Immature natural killer cell (primary cell): ENCODE measurements around the gene ERVMER34-1. TPM values are rescaled to one million over a fixed set of nuclear protein-coding genes. Genes with fewer than 3 reads are reported as not detected.

Source experiments
- DNase-seq, 3 donors: peaks; one replicate each; pipeline ENCODE4 v3.0.0; 2022; ENCODE audit warnings: mixed read lengths in 1 of 3
- H3K27ac Mint-ChIP-seq, 6 donors: one replicate each; pipeline ENCODE4 v1.8.0; 2020; ENCODE audit warnings: mixed read lengths in 6 of 6, mild to moderate bottlenecking in 5 of 6, inconsistent platforms in 4 of 6, moderate library complexity in 3 of 6
- H3K27me3 Mint-ChIP-seq, 3 donors: one replicate each; pipeline ENCODE4 v1.8.0; 2020 to 2021; ENCODE audit warnings: low read depth in 3 of 3, mild to moderate bottlenecking in 3 of 3, mixed read lengths in 3 of 3, moderate library complexity in 3 of 3, inconsistent platforms in 1 of 3
- H3K36me3 Mint-ChIP-seq, 3 donors: one replicate each; pipeline ENCODE4 v1.8.0; 2020; ENCODE audit warnings: mixed read lengths in 3 of 3, inconsistent platforms in 2 of 3, mild to moderate bottlenecking in 2 of 3
- H3K4me1 Mint-ChIP-seq, 2 donors: one replicate each; pipeline ENCODE4 v1.8.0; 2020; ENCODE audit warnings: inconsistent platforms in 2 of 2, mild to moderate bottlenecking in 2 of 2, mixed read lengths in 2 of 2, moderate library complexity in 1 of 2
- H3K4me3 Mint-ChIP-seq, 5 donors: one replicate each; pipeline ENCODE4 v1.8.0; 2020; ENCODE audit warnings: mild to moderate bottlenecking in 5 of 5, mixed read lengths in 5 of 5, inconsistent platforms in 3 of 5, moderate library complexity in 3 of 5
- H3K9me3 Mint-ChIP-seq, 6 donors: one replicate each; pipeline ENCODE4 v1.8.0; 2020; ENCODE audit warnings: mild to moderate bottlenecking in 6 of 6, mixed read lengths in 6 of 6, inconsistent platforms in 4 of 6, moderate library complexity in 3 of 6
- polyA plus RNA-seq, 3 donors: library from polyadenylated mRNA; unstranded; fragments of 300-500 nt; fragmentation: Illumina TruSeq; gene quantifications; one replicate each; pipeline ENCODE4 v1.2.3, GENCODE V29; 2021

Gene ERVMER34-1
- polyA plus RNA-seq, 3 donors from 2014 or later = not detected

- no peak for DNase-seq
- peak overlapping the region; percentile 18 to 64 (median 36) for H3K4me3 Mint-ChIP-seq
- H3K36me3 Mint-ChIP-seq = no peaks in the 10 kb centered on the region
- peaks cover 3 to 18% (median 7%) of the 10 kb centered on the region in 3 donors for H3K27me3 Mint-ChIP-seq
- H3K9me3 Mint-ChIP-seq = peaks cover 0 to 9% (median 0%) of the 10 kb centered on the region in 6 donors
- peaks cover 12 to 21% of the 10 kb centered on the region in 2 donors for H3K4me1 Mint-ChIP-seq
- H3K27ac Mint-ChIP-seq = no peak overlapping the region
Measured at GRCh38 chr4:52750213-52750612, 1.0 kb downstream of the ERVMER34-1 start.

- peaks cover 12 to 21% of the 10 kb centered on the region in 2 donors for H3K4me1 Mint-ChIP-seq
- no peak for DNase-seq
- H3K36me3 Mint-ChIP-seq = no peaks in the 10 kb centered on the region
- H3K4me3 Mint-ChIP-seq = no peak overlapping the region
- H3K27ac Mint-ChIP-seq = no peak overlapping the region
- H3K27me3 Mint-ChIP-seq = peaks cover 3 to 10% (median 5%) of the 10 kb centered on the region in 3 donors
- peaks cover 0 to 9% (median 0%) of the 10 kb centered on the region in 6 donors for H3K9me3 Mint-ChIP-seq
Measured at GRCh38 chr4:52748432-52748831, 2.8 kb downstream of the ERVMER34-1 start.

GRCh38 chr4:52744588-52744987, 6.6 kb downstream of the ERVMER34-1 start:
- DNase-seq = no peak
- Mint-ChIP-seq H3K4me3 (no peak overlapping the region), H3K27me3 (peaks cover 1 to 4% (median 3%) of the 10 kb centered on the region in 3 donors), H3K4me1 (no peaks in the 10 kb centered on the region), H3K9me3 (peaks cover 0 to 5% (median 0%) of the 10 kb centered on the region in 6 donors), H3K36me3 (no peaks in the 10 kb centered on the region), H3K27ac (no peak overlapping the region)

- Mint-ChIP-seq H3K4me3 (no peak overlapping the region), H3K27me3 (peaks cover under 1 to 4% (median 1%) of the 10 kb centered on the region in 3 donors), H3K36me3 (no peaks in the 10 kb centered on the region), H3K4me1 (no peaks in the 10 kb centered on the region), H3K9me3 (peaks cover 0 to 5% (median 0%) of the 10 kb centered on the region in 6 donors), H3K27ac (no peak overlapping the region)
- DNase-seq = no peak
Measured at GRCh38 chr4:52743444-52744019, 7.7 kb downstream of the ERVMER34-1 start.

GRCh38 chr4:52729586-52729985, 21.6 kb downstream of the ERVMER34-1 start:
- Mint-ChIP-seq H3K36me3 (no peaks in the 10 kb centered on the region), H3K9me3 (no peaks in the 10 kb centered on the region), H3K27ac (no peak overlapping the region), H3K4me3 (no peak overlapping the region), H3K27me3 (peaks cover 0 to 4% (median 3%) of the 10 kb centered on the region in 3 donors), H3K4me1 (no peaks in the 10 kb centered on the region)
- no peak for DNase-seq

- Mint-ChIP-seq H3K27ac (no peak overlapping the region), H3K4me3 (no peak overlapping the region), H3K27me3 (peaks cover 0 to 4% (median 3%) of the 10 kb centered on the region in 3 donors), H3K9me3 (no peaks in the 10 kb centered on the region), H3K36me3 (no peaks in the 10 kb centered on the region), H3K4me1 (no peaks in the 10 kb centered on the region)
- no peak for DNase-seq
Measured at GRCh38 chr4:52728691-52729240, 22.5 kb downstream of the ERVMER34-1 start.

- peaks cover 3 to 5% (median 4%) of the 10 kb centered on the region in 3 donors for H3K27me3 Mint-ChIP-seq
- H3K27ac Mint-ChIP-seq = no peak overlapping the region
- H3K4me1 Mint-ChIP-seq = peaks cover 4 to 10% of the 10 kb centered on the region in 2 donors
- H3K4me3 Mint-ChIP-seq = no peak overlapping the region
- no peak for DNase-seq
- H3K9me3 Mint-ChIP-seq = no peaks in the 10 kb centered on the region
- no peaks in the 10 kb centered on the region for H3K36me3 Mint-ChIP-seq
Measured at GRCh38 chr4:52726826-52727580, 24.2 kb downstream of the ERVMER34-1 start.

GRCh38 chr4:52721968-52722815, 29.0 kb downstream of the ERVMER34-1 start:
- no peaks in the 10 kb centered on the region for H3K36me3 Mint-ChIP-seq
- H3K27ac Mint-ChIP-seq = peak overlapping the region; percentile 65 to 90 (median 83)
- peak overlapping the region; percentile 78 to 92 (median 87) for H3K4me3 Mint-ChIP-seq
- peaks cover 8 to 15% of the 10 kb centered on the region in 2 donors for H3K4me1 Mint-ChIP-seq
- H3K9me3 Mint-ChIP-seq = no peaks in the 10 kb centered on the region
- H3K27me3 Mint-ChIP-seq = peaks cover 0 to 5% (median 3%) of the 10 kb centered on the region in 3 donors
- DNase-seq = peak; percentile 81 to 88 (median 87)

GRCh38 chr4:52718123-52718522, 33.1 kb downstream of the ERVMER34-1 start:
- DNase-seq = no peak
- peak overlapping the region in 1 of 6 donors; percentile 66 for H3K27ac Mint-ChIP-seq
- H3K27me3 Mint-ChIP-seq = peaks cover 0 to 5% (median 0%) of the 10 kb centered on the region in 3 donors
- no peak overlapping the region for H3K4me3 Mint-ChIP-seq
- no peaks in the 10 kb centered on the region for H3K9me3 Mint-ChIP-seq
- peaks cover 23 to 40% of the 10 kb centered on the region in 2 donors for H3K4me1 Mint-ChIP-seq
- H3K36me3 Mint-ChIP-seq = peaks cover 3 to 9% (median 3%) of the 10 kb centered on the region in 3 donors

- Mint-ChIP-seq H3K4me3 (no peak overlapping the region), H3K4me1 (peaks cover 26 to 38% of the 10 kb centered on the region in 2 donors), H3K9me3 (no peaks in the 10 kb centered on the region), H3K27me3 (peaks cover 0 to 2% (median 0%) of the 10 kb centered on the region in 3 donors), H3K27ac (no peak overlapping the region), H3K36me3 (peaks cover 3 to 9% (median 3%) of the 10 kb centered on the region in 3 donors)
- DNase-seq = no peak
Measured at GRCh38 chr4:52716364-52717151, 34.7 kb downstream of the ERVMER34-1 start.

GRCh38 chr4:52715914-52716313, 35.3 kb downstream of the ERVMER34-1 start:
- DNase-seq = no peak
- Mint-ChIP-seq H3K4me3 (no peak overlapping the region), H3K36me3 (peaks cover 3 to 9% (median 3%) of the 10 kb centered on the region in 3 donors), H3K27me3 (peaks cover 0 to 2% (median 0%) of the 10 kb centered on the region in 3 donors), H3K4me1 (peaks cover 28 to 43% of the 10 kb centered on the region in 2 donors), H3K27ac (no peak overlapping the region), H3K9me3 (no peaks in the 10 kb centered on the region)

- Mint-ChIP-seq H3K36me3 (peaks cover 3 to 9% (median 3%) of the 10 kb centered on the region in 3 donors), H3K4me3 (no peak overlapping the region), H3K27me3 (peaks cover 0 to 5% (median 0%) of the 10 kb centered on the region in 3 donors), H3K9me3 (no peaks in the 10 kb centered on the region), H3K4me1 (peaks cover 30 to 46% of the 10 kb centered on the region in 2 donors), H3K27ac (peak overlapping the region in 1 of 6 donors; percentile 33)
- no peak for DNase-seq
Measured at GRCh38 chr4:52715255-52715897, 35.8 kb downstream of the ERVMER34-1 start.
